ENCODE results near the gene DNM3. TPM values are rescaled to one million over a fixed set of nuclear protein-coding genes. Genes with fewer than 3 reads are reported as not detected.

The DNM3 gene
- total and polyA plus RNA-seq, 4 donors: 2.1 to 16.3 (median 5.6) TPM

- no peak for TF ChIP-seq CTCF (IDR thresholded peaks at IDR 0.05; ENCODE audit: control extremely low read depth, extremely low read depth)
Observed at GRCh38 chr1:172041102-172041501, 199.8 kb downstream of the DNM3 start.

DNA sequence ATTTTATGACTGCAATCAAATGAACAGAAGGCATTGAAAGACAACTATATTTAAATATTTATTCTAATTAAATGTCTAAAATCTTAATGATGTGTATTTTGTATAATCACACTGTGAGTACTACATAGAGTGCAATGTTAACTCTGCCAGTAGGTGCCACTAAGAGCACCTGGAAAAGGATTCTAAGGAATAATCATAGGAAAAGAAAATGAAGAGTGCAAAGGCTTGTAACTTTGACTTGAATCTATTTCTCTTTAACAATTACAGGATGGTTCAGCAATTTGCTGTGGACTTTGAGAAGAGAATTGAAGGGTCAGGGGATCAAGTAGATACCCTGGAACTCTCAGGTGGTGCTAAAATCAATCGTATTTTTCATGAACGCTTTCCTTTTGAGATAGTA lies 200.4 kb downstream of the DNM3 start:
- H3K27me3 ChIP-seq (ENCODE audit: control insufficient read depth in 3 of 3, insufficient read depth in 3 of 3, low read length in 2 of 3): no peaks in the 10 kb centered on the region
- ATAC-seq (ENCODE audit: insufficient read depth, low FRiP score) (no peak), DNase-seq (peak in 2 of 3 donors; percentile 60 to 62)
- no peak for TF ChIP-seq CTCF (IDR thresholded peaks at IDR 0.05; ENCODE audit: control extremely low read depth, extremely low read depth)
- H3K4me3 ChIP-seq: no peak overlapping the region
- H3K9ac ChIP-seq (ENCODE audit: insufficient read depth in 1 of 2, low read length in 2 of 2): no peak overlapping the region
- 91 to 98% methylated on average over 2 of the region's 2 CpGs for WGBS, 2 donors
- H3K36me3 ChIP-seq (ENCODE audit: control insufficient read depth in 4 of 4, insufficient read depth in 4 of 4, low read length in 4 of 4): peaks cover 0 to 3% (median 0%) of the 10 kb centered on the region in 4 donors
- H3K27ac ChIP-seq (ENCODE audit: low read depth in 1 of 2, low read length in 1 of 2): no peak overlapping the region
- no peaks in the 10 kb centered on the region for H3K4me1 ChIP-seq (ENCODE audit: control insufficient read depth in 5 of 5, insufficient read depth in 5 of 5, low read length in 5 of 5)
- peaks cover 0 to 2% (median 0%) of the 10 kb centered on the region in 4 donors for H3K9me3 ChIP-seq (ENCODE audit: control insufficient read depth in 4 of 4, insufficient read depth in 3 of 4, low read length in 3 of 4)

More at GRCh38 chr1:172041102-172041501, 199.8 kb downstream of the DNM3 start:
- no peak for ATAC-seq (ENCODE audit: insufficient read depth, low FRiP score)
- Histone ChIP-seq H3K27me3 (ENCODE audit: control insufficient read depth in 3 of 3, insufficient read depth in 3 of 3, low read length in 2 of 3) (no peaks in the 10 kb centered on the region), H3K9ac (ENCODE audit: insufficient read depth in 1 of 2, low read length in 2 of 2) (no peak overlapping the region), H3K9me3 (ENCODE audit: control insufficient read depth in 4 of 4, insufficient read depth in 3 of 4, low read length in 3 of 4) (peaks cover 0 to 2% (median 0%) of the 10 kb centered on the region in 4 donors), H3K27ac (ENCODE audit: low read depth in 1 of 2, low read length in 1 of 2) (no peak overlapping the region), H3K4me3 (no peak overlapping the region), H3K4me1 (ENCODE audit: control insufficient read depth in 5 of 5, insufficient read depth in 5 of 5, low read length in 5 of 5) (no peaks in the 10 kb centered on the region), H3K36me3 (ENCODE audit: control insufficient read depth in 4 of 4, insufficient read depth in 4 of 4, low read length in 4 of 4) (peaks cover 0 to 3% (median 0%) of the 10 kb centered on the region in 4 donors)
- DNase-seq: no peak

- DNase-seq (no peak), ATAC-seq (ENCODE audit: insufficient read depth, low FRiP score) (no peak)
- peaks cover 0 to 2% (median 0%) of the 10 kb centered on the region in 4 donors for H3K9me3 ChIP-seq (ENCODE audit: control insufficient read depth in 4 of 4, insufficient read depth in 3 of 4, low read length in 3 of 4)
- no peak overlapping the region for H3K27ac ChIP-seq (ENCODE audit: low read depth in 1 of 2, low read length in 1 of 2)
- no peaks in the 10 kb centered on the region for H3K27me3 ChIP-seq (ENCODE audit: control insufficient read depth in 3 of 3, insufficient read depth in 3 of 3, low read length in 2 of 3)
- no peak overlapping the region for H3K9ac ChIP-seq (ENCODE audit: insufficient read depth in 1 of 2, low read length in 2 of 2)
- peaks cover 0 to 3% (median 0%) of the 10 kb centered on the region in 4 donors for H3K36me3 ChIP-seq (ENCODE audit: control insufficient read depth in 4 of 4, insufficient read depth in 4 of 4, low read length in 4 of 4)
- no peaks in the 10 kb centered on the region for H3K4me1 ChIP-seq (ENCODE audit: control insufficient read depth in 5 of 5, insufficient read depth in 5 of 5, low read length in 5 of 5)
- TF ChIP-seq CTCF (IDR thresholded peaks at IDR 0.05; ENCODE audit: control extremely low read depth, extremely low read depth): no peak
- H3K4me3 ChIP-seq: no peak overlapping the region
Observed at GRCh38 chr1:172043900-172044299, 202.6 kb downstream of the DNM3 start.

GRCh38 chr1:172051898-172052297 lies 210.6 kb downstream of the DNM3 start:
- Histone ChIP-seq H3K4me3 (no peak overlapping the region), H3K9ac (ENCODE audit: insufficient read depth in 1 of 2, low read length in 2 of 2) (no peak overlapping the region), H3K4me1 (ENCODE audit: control insufficient read depth in 5 of 5, insufficient read depth in 5 of 5, low read length in 5 of 5) (peaks cover 0 to 18% (median 0%) of the 10 kb centered on the region in 5 donors), H3K27ac (ENCODE audit: low read depth in 1 of 2, low read length in 1 of 2) (no peak overlapping the region), H3K9me3 (ENCODE audit: control insufficient read depth in 4 of 4, insufficient read depth in 3 of 4, low read length in 3 of 4) (no peaks in the 10 kb centered on the region), H3K36me3 (ENCODE audit: control insufficient read depth in 4 of 4, insufficient read depth in 4 of 4, low read length in 4 of 4) (no peaks in the 10 kb centered on the region), H3K27me3 (ENCODE audit: control insufficient read depth in 3 of 3, insufficient read depth in 3 of 3, low read length in 2 of 3) (no peaks in the 10 kb centered on the region)
- 94 to 96% methylated on average over 2 of the region's 2 CpGs for WGBS, 2 donors
- DNase-seq: no peak
- TF ChIP-seq CTCF (IDR thresholded peaks at IDR 0.05; ENCODE audit: control extremely low read depth, extremely low read depth): no peak
- no peak for ATAC-seq (ENCODE audit: insufficient read depth, low FRiP score)

Measured in lung (tissue), 12 donors.